Activated naive CD8-positive, alpha-beta T cell treated with anti-CD3 and anti-CD28 coated beads, Interleukin-2, amount 50 U/mL, for 24 hours (primary cell): ENCODE measurements around the gene CSTPP1.

Experiments
- ATAC-seq: fragments of 150-1000 bp; cut with Tn5 transposase; one replicate; pipeline ENCODE4 v1.10.0; 2021
- DNase-seq: peaks from one replicate; pipeline ENCODE4 v3.0.0; 2021
- H3K27ac Mint-ChIP-seq: one replicate; pipeline ENCODE4 v1.8.0; 2021; ENCODE audit warnings: mild to moderate bottlenecking, mixed read lengths
- H3K27me3 Mint-ChIP-seq: one replicate; pipeline ENCODE4 v1.8.0; 2021; ENCODE audit warnings: mixed read lengths
- H3K36me3 Mint-ChIP-seq: one replicate; pipeline ENCODE4 v1.8.0; 2021; ENCODE audit warnings: low read depth, mixed read lengths
- H3K4me1 Mint-ChIP-seq: one replicate; pipeline ENCODE4 v1.8.0; 2021; ENCODE audit warnings: mixed read lengths
- H3K4me3 Mint-ChIP-seq: one replicate; pipeline ENCODE4 v1.8.0; 2021; ENCODE audit warnings: mild to moderate bottlenecking, moderate library complexity, mixed read lengths
- H3K9me3 Mint-ChIP-seq: one replicate; pipeline ENCODE4 v1.8.0; 2021; ENCODE audit warnings: mixed read lengths

Gene CSTPP1

DNA sequence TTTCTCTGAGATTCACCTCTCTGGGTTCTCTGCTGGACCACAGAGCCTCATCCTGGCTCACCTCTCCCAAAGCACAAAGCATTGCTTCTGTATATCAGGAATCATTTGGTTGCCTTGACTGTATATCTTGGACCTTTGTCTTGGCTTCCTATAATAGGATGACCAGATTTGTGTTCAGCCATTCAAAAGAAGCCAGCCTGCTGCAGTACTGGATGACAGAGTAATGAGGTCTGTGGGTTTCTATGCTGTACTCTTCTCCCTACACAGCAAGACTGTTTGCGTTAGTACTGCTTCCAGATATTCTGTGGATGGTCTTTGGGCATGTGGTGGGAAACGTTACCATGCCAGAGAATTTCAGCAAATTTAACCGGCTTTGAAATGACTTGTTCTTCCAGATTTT lies 200.4 kb downstream of the CSTPP1 start:
- Mint-ChIP-seq H3K36me3 (peaks cover 10% of the 10 kb centered on the region), H3K9me3 (no peaks in the 10 kb centered on the region), H3K27me3 (no peaks in the 10 kb centered on the region), H3K4me3 (no peak overlapping the region), H3K4me1 (no peaks in the 10 kb centered on the region), H3K27ac (no peak overlapping the region)
- no peak for DNase-seq
- no peak for ATAC-seq

DNA sequence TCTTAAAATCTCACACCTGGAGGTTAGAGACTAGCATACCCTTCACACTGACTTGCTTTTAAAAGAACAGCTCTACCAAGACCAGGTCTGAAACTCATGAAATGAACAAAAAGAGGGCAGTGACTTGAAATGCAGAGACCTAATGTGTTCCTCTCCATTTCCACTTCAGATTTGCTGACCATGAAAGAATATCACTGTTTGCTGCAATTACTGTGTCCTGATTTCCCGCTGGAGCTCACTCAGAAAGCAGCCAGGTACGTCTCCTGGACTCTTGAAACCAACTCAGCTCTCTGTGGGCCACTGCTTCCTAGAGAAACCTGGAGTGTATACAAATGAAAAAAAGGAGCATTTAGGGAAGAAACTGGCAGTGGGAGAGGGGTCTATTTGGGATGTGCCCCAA lies 200.9 kb downstream of the CSTPP1 start:
- no peaks in the 10 kb centered on the region for H3K27me3 Mint-ChIP-seq
- DNase-seq (no peak), ATAC-seq (no peak)
- peaks cover 10% of the 10 kb centered on the region for H3K36me3 Mint-ChIP-seq
- H3K27ac Mint-ChIP-seq = no peak overlapping the region
- H3K4me3 Mint-ChIP-seq = no peak overlapping the region
- H3K4me1 Mint-ChIP-seq = no peaks in the 10 kb centered on the region
- H3K9me3 Mint-ChIP-seq = no peaks in the 10 kb centered on the region

DNA sequence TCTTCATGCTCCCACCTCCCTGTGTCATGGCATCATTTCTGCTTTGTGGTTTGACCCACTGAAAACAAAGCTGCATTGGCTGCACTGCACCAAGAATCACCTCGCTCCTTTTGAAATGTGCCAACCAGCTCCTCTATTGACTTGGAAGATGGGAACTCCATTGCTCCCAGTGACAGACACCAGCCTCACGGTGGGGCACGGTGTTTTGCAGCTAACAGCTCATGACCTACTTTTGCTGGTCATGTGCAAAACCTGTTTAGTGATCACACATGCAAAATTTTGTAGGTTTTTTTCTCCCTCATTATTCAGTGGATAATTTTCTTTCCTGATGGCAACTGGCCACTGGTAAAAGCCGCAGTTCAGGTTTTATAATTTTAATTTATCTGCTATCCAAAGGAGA lies 203.3 kb downstream of the CSTPP1 start:
- DNase-seq (no peak), ATAC-seq (no peak)
- no peaks in the 10 kb centered on the region for H3K27me3 Mint-ChIP-seq
- no peaks in the 10 kb centered on the region for H3K4me1 Mint-ChIP-seq
- peaks cover 10% of the 10 kb centered on the region for H3K36me3 Mint-ChIP-seq
- no peaks in the 10 kb centered on the region for H3K9me3 Mint-ChIP-seq
- no peak overlapping the region for H3K27ac Mint-ChIP-seq
- H3K4me3 Mint-ChIP-seq = no peak overlapping the region

DNA sequence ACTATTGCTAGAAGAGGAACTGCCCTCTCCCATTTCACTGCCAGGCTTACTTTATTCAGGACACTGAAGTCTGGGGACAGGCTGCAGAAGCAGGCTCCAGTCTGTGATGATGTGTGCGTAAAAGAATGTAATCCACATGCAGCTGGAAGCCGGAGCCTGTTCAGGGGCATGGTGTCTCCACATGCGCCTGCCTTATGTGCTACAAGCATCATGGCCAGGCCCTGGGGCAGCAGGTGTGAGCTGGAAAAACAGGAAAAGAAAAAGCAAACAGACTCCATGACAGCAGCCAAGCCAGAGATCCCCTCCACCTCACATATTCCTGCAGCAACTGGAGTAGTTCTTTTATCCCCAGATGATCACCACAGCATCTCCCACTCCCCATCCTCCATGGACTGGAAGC lies 206.8 kb downstream of the CSTPP1 start:
- no peaks in the 10 kb centered on the region for H3K9me3 Mint-ChIP-seq
- no peaks in the 10 kb centered on the region for H3K4me1 Mint-ChIP-seq
- H3K27me3 Mint-ChIP-seq = no peaks in the 10 kb centered on the region
- peaks cover 2% of the 10 kb centered on the region for H3K36me3 Mint-ChIP-seq
- ATAC-seq = no peak
- H3K4me3 Mint-ChIP-seq = no peak overlapping the region
- no peak overlapping the region for H3K27ac Mint-ChIP-seq
- DNase-seq = no peak

DNA sequence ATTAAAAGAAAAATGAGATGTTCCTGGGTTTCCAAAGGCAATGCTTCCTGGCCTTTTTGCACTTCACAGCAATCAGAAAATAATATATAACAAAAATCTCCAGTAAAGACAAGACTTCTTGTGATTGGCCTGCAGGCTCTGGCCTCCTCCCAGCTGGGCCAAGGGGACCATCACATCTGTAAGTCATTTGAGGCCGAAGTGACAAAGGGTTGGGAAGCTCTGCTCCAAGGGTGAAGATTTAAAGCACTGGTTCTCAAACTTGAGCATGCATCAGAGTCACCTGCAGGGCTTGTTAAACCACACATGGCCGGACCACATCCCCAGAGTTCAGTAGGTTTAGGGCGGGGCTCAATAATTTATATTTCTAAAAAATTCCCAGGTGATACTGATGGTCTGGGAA lies 208.0 kb downstream of the CSTPP1 start:
- H3K27me3 Mint-ChIP-seq = no peaks in the 10 kb centered on the region
- H3K27ac Mint-ChIP-seq = no peak overlapping the region
- no peaks in the 10 kb centered on the region for H3K9me3 Mint-ChIP-seq
- H3K36me3 Mint-ChIP-seq = no peaks in the 10 kb centered on the region
- ATAC-seq = no peak
- H3K4me3 Mint-ChIP-seq = no peak overlapping the region
- no peaks in the 10 kb centered on the region for H3K4me1 Mint-ChIP-seq
- DNase-seq = no peak

DNA sequence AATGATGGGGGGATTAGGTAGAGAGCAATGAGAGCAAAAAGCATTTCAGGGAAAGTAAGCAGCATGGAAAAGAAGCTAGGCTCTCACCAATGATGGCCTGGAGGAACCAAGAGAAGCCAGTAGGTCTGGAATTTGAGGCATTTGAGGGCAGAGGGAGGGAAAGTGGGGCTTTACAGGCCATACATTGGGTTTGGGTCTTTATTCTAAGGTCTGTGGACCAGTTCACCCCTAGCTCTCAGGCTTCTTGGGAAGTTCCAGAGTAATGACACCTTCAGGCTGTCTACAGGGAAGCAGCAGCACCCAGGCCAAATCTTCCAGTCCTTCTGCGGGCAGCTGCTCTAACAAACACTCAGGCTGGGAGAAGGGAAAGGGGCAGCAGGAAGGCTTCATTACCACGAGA lies 210.7 kb downstream of the CSTPP1 start:
- H3K27me3 Mint-ChIP-seq = no peaks in the 10 kb centered on the region
- no peak overlapping the region for H3K27ac Mint-ChIP-seq
- no peaks in the 10 kb centered on the region for H3K36me3 Mint-ChIP-seq
- DNase-seq (no peak), ATAC-seq (no peak)
- no peaks in the 10 kb centered on the region for H3K4me1 Mint-ChIP-seq
- no peaks in the 10 kb centered on the region for H3K9me3 Mint-ChIP-seq
- no peak overlapping the region for H3K4me3 Mint-ChIP-seq

DNA sequence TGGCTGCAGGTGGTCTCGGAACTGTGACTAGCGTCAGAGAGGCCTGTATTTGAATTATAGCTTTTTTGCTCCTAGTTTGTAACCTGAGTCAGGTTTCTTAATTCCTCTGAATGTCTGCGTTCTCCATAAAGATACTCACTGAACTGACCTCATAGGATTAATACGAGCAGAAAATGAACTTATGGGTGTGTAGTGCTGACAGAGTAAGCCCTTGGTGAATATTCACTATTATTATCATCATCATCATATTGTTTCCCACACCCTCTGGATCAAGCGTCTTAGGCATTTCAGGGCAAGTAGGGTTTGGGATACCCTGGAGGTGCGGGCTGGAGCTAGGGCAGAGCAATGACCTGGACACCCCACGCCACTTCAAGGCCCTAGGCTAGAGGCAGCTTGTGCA lies 211.1 kb downstream of the CSTPP1 start:
- DNase-seq (no peak), ATAC-seq (no peak)
- Mint-ChIP-seq H3K4me1 (peaks cover 2% of the 10 kb centered on the region), H3K27me3 (no peaks in the 10 kb centered on the region), H3K4me3 (no peak overlapping the region), H3K36me3 (no peaks in the 10 kb centered on the region), H3K27ac (no peak overlapping the region), H3K9me3 (no peaks in the 10 kb centered on the region)

DNA sequence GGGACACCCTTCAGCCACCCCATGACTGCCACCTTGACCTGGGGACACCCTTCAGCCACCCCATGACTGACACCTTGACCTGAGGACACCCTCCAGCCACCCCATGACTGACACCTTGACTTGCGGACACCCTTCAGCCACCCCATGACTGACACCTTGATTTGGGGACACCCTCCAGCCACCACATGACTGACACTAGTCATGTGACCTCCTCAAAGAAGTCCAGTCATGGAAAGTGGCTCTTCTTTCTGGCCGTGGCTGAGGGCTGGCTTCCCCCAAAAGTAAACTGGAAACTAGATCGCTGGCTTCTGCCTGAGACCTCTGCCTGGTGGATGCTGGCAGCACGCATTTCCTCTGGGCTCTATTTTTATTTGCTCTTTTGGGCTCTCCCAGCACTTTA lies 211.7 kb downstream of the CSTPP1 start:
- Mint-ChIP-seq H3K36me3 (no peaks in the 10 kb centered on the region), H3K9me3 (no peaks in the 10 kb centered on the region), H3K27ac (no peak overlapping the region), H3K27me3 (no peaks in the 10 kb centered on the region), H3K4me1 (peaks cover 7% of the 10 kb centered on the region), H3K4me3 (no peak overlapping the region)
- no peak for ATAC-seq
- no peak for DNase-seq

DNA sequence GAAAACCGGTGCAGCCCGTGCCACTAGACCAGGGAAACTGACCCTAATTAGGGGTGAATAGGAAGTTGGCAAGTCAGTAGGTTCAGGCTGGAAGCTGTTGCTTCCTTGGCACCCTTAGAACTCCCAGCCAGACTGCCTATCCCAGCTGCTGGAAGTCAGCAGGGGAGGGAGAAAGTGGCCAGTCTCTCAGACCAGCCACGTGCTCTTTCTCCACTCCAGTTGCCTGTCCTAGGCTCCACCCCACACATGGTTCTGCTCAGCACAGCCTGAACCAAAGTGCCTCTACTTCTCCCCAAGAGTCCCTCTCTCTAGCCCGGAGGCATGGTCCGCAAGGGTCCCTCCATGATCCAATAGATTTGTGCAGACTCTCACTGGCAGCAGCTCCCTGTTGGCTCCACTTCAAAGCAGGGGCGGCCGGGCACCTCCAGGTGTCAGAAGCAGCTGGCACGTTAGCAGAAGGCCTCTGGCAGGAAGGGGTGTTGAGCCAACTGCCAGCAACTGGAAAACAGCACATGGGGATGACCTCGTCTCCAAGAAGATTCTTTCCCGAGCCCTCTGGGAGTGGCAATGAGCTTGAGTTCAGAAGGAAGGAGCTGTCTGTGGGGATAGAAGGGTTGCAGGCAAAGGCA lies 212.5 kb downstream of the CSTPP1 start:
- ATAC-seq = no peak
- DNase-seq = no peak

DNA sequence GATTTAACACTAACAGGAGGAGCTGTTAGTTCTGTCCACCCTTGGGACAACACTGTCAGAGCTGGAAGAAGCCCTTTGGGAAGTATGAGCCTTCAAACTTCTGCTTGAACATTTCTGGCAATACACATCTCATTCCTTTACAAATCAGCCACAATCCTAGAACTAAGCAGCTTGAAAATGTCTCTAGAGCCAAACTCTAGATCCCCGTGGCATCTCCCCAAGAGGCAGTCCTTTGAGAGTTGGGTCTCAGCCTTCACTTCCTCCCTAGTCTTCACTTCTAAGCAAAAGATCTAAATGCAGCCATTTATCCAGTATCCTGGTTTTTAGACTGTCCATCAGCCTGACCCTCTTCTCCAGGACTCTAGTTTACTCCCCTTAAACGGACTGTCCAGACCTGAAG lies 213.2 kb downstream of the CSTPP1 start:
- H3K27me3 Mint-ChIP-seq = no peaks in the 10 kb centered on the region
- DNase-seq = no peak
- no peaks in the 10 kb centered on the region for H3K36me3 Mint-ChIP-seq
- no peak overlapping the region for H3K4me3 Mint-ChIP-seq
- no peak overlapping the region for H3K27ac Mint-ChIP-seq
- H3K4me1 Mint-ChIP-seq = peaks cover 22% of the 10 kb centered on the region
- ATAC-seq = no peak
- H3K9me3 Mint-ChIP-seq = no peaks in the 10 kb centered on the region

More for the DNA sequence above, 212.5 kb downstream of the CSTPP1 start:
- no peak overlapping the region for H3K4me3 Mint-ChIP-seq
- H3K27ac Mint-ChIP-seq = no peak overlapping the region
- H3K36me3 Mint-ChIP-seq = no peaks in the 10 kb centered on the region
- peaks cover 14% of the 10 kb centered on the region for H3K4me1 Mint-ChIP-seq
- H3K27me3 Mint-ChIP-seq = no peaks in the 10 kb centered on the region
- H3K9me3 Mint-ChIP-seq = no peaks in the 10 kb centered on the region

DNA sequence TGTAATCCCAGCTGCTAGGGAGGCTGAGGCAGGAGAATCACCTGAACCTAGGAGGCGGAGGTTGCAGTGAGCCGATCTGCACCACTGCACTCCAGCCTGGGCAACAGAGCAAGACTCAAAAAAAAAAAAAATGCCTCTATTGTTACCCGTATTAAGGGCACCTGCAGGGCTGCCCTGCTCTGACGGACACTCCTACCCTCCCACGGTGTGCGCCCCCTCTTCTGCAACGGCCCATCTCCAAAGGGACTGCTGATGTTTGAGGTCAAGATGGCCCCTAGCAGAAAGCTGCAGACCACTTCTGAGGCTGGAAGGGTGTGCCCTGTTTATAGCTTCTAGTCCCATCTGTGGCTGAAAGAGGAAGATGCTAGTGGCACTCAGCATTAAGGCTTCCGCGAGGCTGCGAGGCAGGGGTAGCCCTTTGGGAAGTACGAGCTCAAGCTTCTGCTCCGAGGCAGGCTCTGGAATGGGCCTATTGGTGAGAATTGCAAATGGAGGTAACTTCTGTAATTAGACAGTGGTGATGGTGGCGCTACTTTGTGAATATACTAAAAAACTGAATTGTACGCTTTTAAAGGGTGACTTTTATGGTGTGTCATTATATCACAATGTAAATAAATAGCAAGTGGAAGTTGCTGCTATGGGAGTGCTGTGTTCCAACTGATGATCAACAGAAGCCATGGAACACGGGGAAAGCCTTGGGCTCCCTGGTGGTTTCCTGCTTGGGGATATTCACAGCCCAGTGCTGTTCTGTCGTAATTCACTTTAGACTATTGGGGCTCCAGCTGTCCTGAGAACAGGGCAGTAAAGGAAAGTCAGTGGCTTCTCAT lies 215.8 kb downstream of the CSTPP1 start:
- no peak for DNase-seq
- Mint-ChIP-seq H3K27ac (no peak overlapping the region), H3K9me3 (no peaks in the 10 kb centered on the region), H3K4me3 (no peak overlapping the region), H3K36me3 (no peaks in the 10 kb centered on the region), H3K4me1 (peaks cover 30% of the 10 kb centered on the region), H3K27me3 (no peaks in the 10 kb centered on the region)
- no peak for ATAC-seq

DNA sequence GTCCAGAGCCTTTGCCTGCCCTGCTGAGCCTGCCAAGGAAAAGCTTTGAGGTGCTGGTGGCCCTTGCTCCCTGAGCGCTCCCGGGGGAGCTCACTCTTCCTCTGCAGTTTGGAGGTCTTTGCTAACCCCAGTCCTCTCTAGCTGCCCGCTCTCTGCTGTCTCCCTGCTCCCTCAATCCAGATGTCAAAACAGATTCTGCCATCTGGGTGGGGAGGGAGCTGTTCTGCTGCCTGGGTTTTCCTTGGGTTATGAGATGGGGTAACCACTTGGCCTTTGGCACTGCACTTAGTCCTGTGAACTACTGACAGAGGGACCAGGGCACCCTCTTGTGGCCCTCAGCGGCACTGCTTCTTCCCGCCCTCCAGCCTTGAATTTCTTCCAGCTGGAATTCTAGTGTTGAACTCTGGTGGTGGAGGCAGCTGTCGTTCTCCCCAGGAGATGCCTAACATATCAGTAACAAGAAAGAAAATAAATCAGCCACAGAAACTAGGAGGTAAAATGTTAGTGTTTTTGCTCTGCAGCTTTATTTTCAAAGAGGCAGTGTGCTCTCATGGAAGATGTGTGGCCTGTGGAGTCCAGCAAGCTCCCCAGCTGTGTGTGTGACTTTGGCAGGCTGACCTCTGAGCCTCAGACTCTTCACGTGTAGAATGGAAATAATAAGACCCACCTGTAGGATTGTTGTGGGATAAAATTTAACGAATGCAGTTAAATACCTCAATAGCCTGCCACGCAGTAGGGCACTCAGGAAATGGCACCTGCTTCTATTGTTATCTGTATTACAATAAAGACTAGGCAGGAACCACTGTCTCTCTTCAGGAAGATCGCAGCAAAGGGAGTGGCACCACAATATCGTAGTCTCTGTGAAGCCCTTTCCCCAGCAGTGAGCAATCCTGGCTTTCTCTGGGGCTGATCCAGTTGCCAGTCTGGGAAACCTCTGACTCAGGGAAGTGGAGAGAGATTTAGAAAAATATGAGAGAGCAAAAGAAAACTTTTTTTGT lies 216.7 kb downstream of the CSTPP1 start:
- Mint-ChIP-seq H3K27me3 (no peaks in the 10 kb centered on the region), H3K4me3 (no peak overlapping the region), H3K4me1 (peaks cover 30% of the 10 kb centered on the region), H3K27ac (peak overlapping the region; percentile 17), H3K36me3 (no peaks in the 10 kb centered on the region), H3K9me3 (no peaks in the 10 kb centered on the region)
- no peak for ATAC-seq
- DNase-seq = peak; percentile 68

DNA sequence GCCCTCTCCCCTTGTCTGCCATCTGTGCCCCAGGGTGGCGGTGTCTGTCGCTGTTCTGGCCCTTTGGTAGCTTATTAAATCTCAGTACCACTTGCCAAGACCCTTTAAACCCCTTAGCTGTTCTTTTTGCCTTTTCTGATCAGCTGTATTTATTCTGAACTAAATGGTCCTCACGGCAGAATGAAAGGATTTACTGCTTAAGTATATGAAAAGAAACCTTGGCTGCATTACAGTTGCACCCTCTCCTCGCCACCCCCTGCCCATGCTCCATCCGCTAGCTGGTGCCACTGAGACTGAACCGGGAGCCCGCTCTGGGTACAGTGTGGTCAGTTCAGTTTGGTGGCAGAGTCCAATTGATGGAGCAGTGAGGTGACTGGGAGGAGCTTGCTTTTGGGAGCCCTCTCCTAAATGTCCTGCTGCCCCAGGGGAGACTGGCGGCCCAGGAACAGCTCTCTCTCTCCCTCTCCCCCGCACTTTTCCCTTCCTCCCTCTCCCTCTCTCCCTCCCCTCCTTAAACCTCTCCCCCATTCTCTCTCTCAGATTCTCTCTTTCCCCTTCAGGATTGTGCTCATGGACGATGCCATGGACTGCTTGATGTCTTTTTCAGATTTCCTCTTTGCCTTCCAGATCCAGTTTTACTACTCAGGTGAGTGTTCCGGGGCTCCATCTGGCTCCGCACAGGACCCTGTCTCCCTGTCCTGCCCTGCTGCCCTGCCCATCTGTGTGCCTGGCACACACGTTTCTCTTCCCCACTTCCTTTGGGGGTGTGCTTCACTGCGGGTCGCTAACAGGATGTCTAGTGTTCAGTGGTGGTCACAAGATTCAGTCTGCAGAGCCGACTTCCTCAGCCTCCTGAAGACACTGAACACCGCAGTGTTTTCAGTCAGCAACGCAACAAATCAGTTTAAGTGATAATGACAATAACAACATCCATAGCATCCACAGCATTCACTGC lies 218.3 kb downstream of the CSTPP1 start:
- DNase-seq = peak; percentile 23
- H3K27me3 Mint-ChIP-seq = no peaks in the 10 kb centered on the region
- peak; percentile 47 for ATAC-seq

DNA sequence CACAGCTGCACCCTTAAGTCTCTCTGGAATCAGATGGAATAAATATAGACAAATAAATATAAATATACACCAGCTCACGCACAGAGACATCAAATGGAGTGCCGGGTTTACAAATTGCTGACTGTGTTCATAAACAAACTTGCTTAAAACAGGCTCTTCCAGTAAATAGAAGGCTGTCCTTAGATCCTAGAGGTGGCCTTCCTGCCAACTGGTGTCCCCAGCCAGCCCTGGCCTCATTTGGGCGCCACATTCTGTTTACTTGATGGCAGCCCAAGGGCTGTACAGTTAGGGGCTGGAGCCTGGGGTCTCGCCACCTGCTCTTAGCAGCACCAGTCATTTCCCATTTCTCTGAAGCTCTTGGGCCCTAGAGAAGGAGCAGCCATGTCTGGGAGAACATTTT lies 219.3 kb downstream of the CSTPP1 start:
- DNase-seq (no peak), ATAC-seq (no peak)
- Mint-ChIP-seq H3K27me3 (no peaks in the 10 kb centered on the region), H3K27ac (no peak overlapping the region), H3K4me1 (peaks cover 32% of the 10 kb centered on the region), H3K9me3 (no peaks in the 10 kb centered on the region), H3K4me3 (no peak overlapping the region), H3K36me3 (no peaks in the 10 kb centered on the region)

More for the DNA sequence above, 218.3 kb downstream of the CSTPP1 start:
- no peak overlapping the region for H3K4me3 Mint-ChIP-seq
- no peaks in the 10 kb centered on the region for H3K36me3 Mint-ChIP-seq
- H3K27ac Mint-ChIP-seq = peak overlapping the region; percentile 38
- H3K9me3 Mint-ChIP-seq = no peaks in the 10 kb centered on the region
- H3K4me1 Mint-ChIP-seq = peaks cover 32% of the 10 kb centered on the region
